ENCODE results near the gene ABCD4. TPM values are rescaled to one million over a fixed set of nuclear protein-coding genes. Genes with fewer than 3 reads are reported as not detected.

The ABCD4 gene
- total and polyA plus RNA-seq, 8 donors, result 37.0 to 136 (median 118) TPM

DNA sequence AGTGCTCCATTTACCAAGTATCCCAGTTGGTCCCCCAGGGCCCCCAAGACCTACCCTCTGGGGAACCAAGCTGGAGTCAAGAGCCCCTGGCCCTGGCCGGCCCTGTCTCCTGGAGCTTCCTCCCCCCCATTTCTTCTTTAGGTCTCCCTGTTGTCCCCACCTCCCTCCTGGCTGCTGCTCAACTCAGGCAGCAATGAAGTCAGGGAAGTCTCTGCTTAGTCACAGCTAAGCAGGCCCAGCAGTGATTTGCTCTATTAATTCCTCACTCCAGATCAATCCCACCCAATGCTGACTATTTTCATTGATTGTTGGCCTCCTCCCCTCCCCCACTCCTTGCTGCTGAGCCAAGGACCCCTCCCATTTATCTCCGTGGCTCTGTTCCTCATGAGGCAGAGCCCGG, 35.1 kb downstream of the ABCD4 start:
- TF ChIP-seq, protein P1, sequence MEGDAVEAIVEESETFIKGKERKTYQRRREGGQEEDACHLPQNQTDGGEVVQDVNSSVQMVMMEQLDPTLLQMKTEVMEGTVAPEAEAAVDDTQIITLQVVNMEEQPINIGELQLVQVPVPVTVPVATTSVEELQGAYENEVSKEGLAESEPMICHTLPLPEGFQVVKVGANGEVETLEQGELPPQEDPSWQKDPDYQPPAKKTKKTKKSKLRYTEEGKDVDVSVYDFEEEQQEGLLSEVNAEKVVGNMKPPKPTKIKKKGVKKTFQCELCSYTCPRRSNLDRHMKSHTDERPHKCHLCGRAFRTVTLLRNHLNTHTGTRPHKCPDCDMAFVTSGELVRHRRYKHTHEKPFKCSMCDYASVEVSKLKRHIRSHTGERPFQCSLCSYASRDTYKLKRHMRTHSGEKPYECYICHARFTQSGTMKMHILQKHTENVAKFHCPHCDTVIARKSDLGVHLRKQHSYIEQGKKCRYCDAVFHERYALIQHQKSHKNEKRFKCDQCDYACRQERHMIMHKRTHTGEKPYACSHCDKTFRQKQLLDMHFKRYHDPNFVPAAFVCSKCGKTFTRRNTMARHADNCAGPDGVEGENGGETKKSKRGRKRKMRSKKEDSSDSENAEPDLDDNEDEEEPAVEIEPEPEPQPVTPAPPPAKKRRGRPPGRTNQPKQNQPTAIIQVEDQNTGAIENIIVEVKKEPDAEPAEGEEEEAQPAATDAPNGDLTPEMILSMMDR (IDR thresholded peaks at IDR 0.05), result no peak
- H3K4me3 ChIP-seq, result no peak overlapping the region
- H3K27ac ChIP-seq, result no peak overlapping the region
- ATAC-seq, result no peak
- H3K27me3 ChIP-seq, result peaks cover 0 to 22% of the 10 kb centered on the region in 2 donors
- no peaks in the 10 kb centered on the region for H3K4me1 ChIP-seq
- no peaks in the 10 kb centered on the region for H3K36me3 ChIP-seq
- intact Hi-C loops (cut with DNase I), result no loop called here
- no peak for DNase-seq
- H3K9me3 ChIP-seq, result no peaks in the 10 kb centered on the region

DNA sequence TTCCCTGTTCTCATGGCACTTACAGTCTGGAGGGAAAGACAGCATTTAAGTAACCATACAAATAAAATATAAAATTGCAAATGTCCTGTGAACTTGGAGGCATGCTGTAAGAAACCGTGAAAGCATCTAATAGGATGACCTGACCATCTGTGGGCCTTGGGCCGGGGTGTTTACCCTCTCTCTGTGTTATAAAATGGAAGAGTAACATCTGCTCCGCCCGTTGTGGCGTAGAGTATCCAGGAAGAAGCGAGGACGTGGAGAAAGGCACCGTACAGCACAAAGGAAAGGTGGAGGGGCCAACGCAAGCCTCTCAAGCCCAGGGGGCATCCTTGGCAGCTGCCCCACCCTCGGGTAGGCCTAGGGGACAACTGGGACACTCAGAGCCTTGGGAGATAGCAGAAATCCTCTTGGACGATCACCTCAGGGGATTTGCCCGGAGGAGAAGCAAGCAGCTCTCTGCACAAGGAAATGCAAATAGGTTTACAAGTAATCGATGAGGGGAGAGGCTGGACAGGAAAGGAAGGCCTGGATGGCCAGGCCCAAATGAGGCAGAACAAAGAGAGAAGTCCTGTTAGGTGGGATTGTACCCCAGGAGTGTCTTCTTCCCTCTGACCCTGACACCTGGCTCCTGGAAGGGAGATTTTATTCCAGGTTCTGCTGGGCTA, 37.3 kb downstream of the ABCD4 start:
- DNase-seq (no peak), ATAC-seq (no peak)
- no peak overlapping the region for H3K27ac ChIP-seq
- no peak overlapping the region for H3K4me3 ChIP-seq
- TF ChIP-seq, protein P1 (IDR thresholded peaks at IDR 0.05), result no peak
- H3K36me3 ChIP-seq, result no peaks in the 10 kb centered on the region
- H3K9me3 ChIP-seq, result no peaks in the 10 kb centered on the region
- no peaks in the 10 kb centered on the region for H3K4me1 ChIP-seq
- H3K27me3 ChIP-seq, result peaks cover 0 to 5% of the 10 kb centered on the region in 2 donors
- intact Hi-C loops (cut with DNase I), result no loop called here

DNA sequence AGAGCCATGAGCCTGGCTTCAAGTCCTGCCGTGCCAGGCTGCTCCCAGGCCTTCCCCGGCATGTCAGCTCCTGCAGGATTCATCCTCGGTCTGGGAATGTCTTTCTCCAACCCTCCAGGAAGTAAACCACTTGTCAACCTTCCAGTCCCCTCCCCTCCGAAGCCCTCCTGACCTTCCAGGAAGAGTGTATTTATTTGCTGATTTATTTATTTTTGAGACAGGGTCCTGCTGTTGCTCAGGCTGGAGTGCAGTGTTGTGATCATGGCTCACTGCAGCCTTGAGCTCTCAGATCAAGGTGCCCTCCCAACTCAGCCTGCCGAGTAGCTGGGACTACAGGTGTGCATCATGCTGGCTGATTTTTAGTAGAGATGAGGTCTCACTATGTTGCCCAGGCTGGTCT, 38.8 kb downstream of the ABCD4 start:
- TF ChIP-seq, protein P1 (IDR thresholded peaks at IDR 0.05), result no peak
- no peaks in the 10 kb centered on the region for H3K4me1 ChIP-seq

DNA sequence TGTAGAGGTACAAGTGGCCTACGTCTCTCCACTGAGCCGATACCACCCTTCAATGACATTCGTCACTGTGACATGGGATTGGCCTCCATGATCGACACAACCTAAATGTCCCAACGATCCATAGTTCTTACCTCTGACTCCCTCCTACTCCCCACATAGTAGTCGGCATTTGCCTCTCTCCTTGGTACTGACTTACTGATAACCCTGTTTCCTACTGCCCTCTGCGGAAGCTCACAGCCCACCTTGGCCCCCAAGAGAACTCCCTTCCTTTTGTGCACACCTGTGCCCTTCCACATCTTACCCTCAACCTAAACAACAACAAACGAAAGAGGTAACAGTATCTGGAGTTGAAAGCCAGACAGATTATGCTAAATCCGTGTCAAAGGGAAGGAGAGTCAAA, 39.6 kb downstream of the ABCD4 start:
- Histone ChIP-seq H3K4me1 (peaks cover 0 to 5% of the 10 kb centered on the region in 2 donors), H3K9me3 (no peaks in the 10 kb centered on the region), H3K27ac (no peak overlapping the region), H3K4me3 (no peak overlapping the region), H3K36me3 (no peaks in the 10 kb centered on the region), H3K27me3 (peaks cover 4 to 16% of the 10 kb centered on the region in 2 donors)
- intact Hi-C loops (cut with DNase I), result no loop called here
- ATAC-seq (no peak), DNase-seq (no peak)
- TF ChIP-seq, protein P1 (IDR thresholded peaks at IDR 0.05), result no peak

More for the DNA sequence above, 38.8 kb downstream of the ABCD4 start:
- Histone ChIP-seq H3K9me3 (no peaks in the 10 kb centered on the region), H3K27ac (no peak overlapping the region), H3K27me3 (peaks cover 0 to 9% of the 10 kb centered on the region in 2 donors), H3K36me3 (no peaks in the 10 kb centered on the region), H3K4me3 (no peak overlapping the region)
- DNase-seq (no peak), ATAC-seq (no peak)
- intact Hi-C loops (cut with DNase I), result no loop called here

DNA sequence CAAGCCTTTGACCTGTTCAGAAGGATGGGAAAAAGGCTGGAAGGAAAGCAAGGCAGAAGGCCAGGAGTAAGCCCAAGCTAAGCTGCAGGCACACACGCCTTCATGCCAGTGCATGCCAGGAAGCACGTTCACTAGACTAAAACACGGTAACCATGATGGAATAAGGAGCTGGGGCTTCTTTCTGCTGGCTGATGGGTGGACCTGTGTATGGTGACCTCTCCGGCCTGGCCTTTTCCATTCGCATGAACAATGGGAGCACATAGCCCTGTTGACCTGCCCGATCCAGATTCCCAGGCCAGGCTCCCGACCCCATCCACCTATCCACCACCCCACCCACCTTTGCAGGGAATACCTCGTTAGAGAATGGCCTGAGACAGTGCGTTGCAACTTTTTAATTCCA, 40.7 kb downstream of the ABCD4 start:
- TF ChIP-seq, protein P1 (IDR thresholded peaks at IDR 0.05), result no peak
- no peak for DNase-seq
- peaks cover 0 to 12% of the 10 kb centered on the region in 2 donors for H3K4me1 ChIP-seq
- H3K4me3 ChIP-seq, result no peak overlapping the region
- intact Hi-C loops (cut with DNase I), result no loop called here
- no peak for ATAC-seq
- no peak overlapping the region for H3K27ac ChIP-seq
- H3K9me3 ChIP-seq, result no peaks in the 10 kb centered on the region
- H3K36me3 ChIP-seq, result no peaks in the 10 kb centered on the region
- peaks cover 7 to 25% of the 10 kb centered on the region in 2 donors for H3K27me3 ChIP-seq

Measured in left lung (tissue), 10 donors.